ENCODE measurements around the gene BORCS5.
"Not testable (repeated sequence)": the region's sequence is repeated elsewhere in the genome, so short reads cannot be mapped to it uniquely, and the experiment has no call there.

Gene BORCS5

GRCh38 chr12:12397184-12397583 is 40.3 kb downstream of the BORCS5 start:
- DNase-seq: no peak

GRCh38 chr12:12398026-12398859 is 41.4 kb downstream of the BORCS5 start:
- no peak for DNase-seq

- DNase-seq: no peak
Observed at GRCh38 chr12:12399161-12399560, 42.3 kb downstream of the BORCS5 start.

DNA sequence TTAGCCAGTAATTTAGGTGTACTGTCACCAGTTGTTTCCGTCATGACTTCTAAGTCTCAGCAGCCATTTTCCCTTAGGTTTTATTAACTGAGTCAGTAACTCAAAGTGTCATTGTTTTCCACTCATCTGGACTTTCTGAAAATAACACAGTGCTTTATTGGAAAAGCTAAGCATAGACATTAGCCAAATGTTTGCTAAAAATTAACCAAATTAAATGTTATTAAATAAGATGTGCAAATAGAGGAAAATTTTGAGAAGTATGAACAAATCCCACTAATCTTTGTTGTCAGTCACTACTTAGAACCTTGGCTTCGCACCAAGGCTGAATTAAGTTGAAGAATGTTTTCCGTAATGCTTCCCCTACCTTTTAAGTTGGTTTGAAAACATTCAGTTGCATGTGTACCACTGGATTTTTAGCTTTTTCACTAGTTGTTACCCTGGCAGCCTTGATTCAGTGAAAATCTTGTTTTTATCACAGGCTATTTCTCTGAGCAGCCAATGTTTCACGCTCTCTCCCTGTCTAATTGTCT is 43.0 kb downstream of the BORCS5 start:
- DNase-seq: no peak

- DNase-seq: no peak
Observed at GRCh38 chr12:12400793-12401192, 43.9 kb downstream of the BORCS5 start.

GRCh38 chr12:12403264-12404248 is 46.7 kb downstream of the BORCS5 start:
- no peak for DNase-seq

GRCh38 chr12:12404297-12404696 is 47.4 kb downstream of the BORCS5 start:
- DNase-seq: no peak

- DNase-seq: no peak
Observed at GRCh38 chr12:12405882-12406281, 49.0 kb downstream of the BORCS5 start.

DNA sequence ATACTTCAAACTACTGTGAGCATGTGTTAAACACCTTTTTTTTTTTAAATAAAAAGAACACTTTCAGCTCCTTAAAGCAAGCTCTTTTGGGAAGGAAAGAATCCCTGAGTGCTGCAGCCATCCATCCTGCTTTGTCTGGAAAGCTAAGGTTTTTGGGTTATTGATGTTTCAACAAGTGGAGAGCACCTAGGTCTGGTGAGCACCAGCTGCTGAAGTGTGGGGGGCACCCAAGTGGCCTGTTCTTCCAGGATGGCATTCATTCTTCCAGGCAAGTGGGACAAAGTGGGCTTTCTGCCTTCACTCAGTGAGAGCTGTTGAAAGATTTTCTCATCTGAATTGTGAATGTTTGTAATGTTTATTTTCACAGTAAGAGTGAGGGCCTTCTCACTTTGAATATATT is 49.9 kb downstream of the BORCS5 start:
- DNase-seq: no peak

- DNase-seq: no peak
Observed at GRCh38 chr12:12408265-12408690, 51.4 kb downstream of the BORCS5 start.

DNA sequence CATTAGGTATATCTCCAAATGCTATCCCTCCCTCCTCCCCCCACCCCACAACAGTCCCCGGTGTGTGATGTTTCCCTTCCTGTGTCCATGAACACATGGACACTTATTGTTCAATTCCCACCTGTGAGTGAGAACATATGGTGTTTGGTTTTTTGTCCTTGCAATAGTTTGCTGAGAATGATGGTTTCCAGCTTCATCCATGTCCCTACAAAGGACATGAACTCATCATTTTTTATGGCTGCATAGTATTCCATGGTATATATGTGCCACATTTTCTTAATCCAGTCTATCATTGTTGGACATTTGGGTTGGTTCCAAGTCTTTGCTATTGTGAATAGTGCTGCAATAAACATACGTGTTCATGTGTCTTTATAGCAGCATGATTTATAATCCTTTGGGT is 52.5 kb downstream of the BORCS5 start:
- not testable (repeated sequence) for DNase-seq

GRCh38 chr12:12415886-12416285 is 59.0 kb downstream of the BORCS5 start:
- DNase-seq: no peak

GRCh38 chr12:12419165-12419564 is 62.3 kb downstream of the BORCS5 start:
- DNase-seq: not testable (repeated sequence)

GRCh38 chr12:12423367-12423766 is 66.5 kb downstream of the BORCS5 start:
- no peak for DNase-seq

- DNase-seq: no peak
Observed at GRCh38 chr12:12425001-12425400, 68.1 kb downstream of the BORCS5 start.

GRCh38 chr12:12425616-12426015 is 68.7 kb downstream of the BORCS5 start:
- DNase-seq: no peak

DNA sequence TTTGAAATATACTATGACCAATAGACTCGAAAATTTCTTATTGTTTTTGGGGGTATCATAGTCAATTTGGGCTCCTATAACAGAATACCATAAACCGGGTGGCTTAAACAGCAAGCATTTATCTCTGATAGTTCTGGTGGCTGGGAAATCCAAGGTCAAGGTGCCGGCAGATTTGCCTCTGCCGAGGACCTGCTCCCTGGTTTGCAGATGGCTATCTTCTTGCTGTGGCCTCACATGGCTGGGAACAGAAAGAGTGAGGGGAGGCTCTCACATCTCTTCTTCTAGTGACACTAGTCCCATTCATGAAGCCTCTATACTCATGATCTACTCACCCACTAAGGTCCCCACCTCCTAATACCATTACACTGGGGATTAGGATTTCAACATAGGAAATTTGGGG is 70.7 kb downstream of the BORCS5 start:
- DNase-seq: no peak

DNA sequence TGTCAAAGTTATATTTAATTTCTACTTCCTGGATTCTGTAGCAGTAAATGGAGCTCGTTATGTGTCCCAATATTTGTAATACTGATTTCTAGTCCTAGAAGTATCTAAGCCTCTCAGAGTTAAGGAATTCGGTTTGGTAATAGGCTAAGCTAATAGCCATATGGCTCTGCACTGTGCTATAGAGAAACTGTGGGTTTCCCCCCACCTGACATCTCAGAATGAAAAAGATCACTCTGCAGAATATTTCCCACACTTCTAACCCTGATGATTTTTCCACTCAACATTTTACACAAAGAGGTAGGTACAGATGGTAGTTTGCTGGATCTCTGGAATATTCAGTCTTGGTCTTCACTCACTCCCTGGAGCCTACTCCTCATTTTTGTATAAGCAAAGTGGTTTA is 71.2 kb downstream of the BORCS5 start:
- no peak for DNase-seq

DNA sequence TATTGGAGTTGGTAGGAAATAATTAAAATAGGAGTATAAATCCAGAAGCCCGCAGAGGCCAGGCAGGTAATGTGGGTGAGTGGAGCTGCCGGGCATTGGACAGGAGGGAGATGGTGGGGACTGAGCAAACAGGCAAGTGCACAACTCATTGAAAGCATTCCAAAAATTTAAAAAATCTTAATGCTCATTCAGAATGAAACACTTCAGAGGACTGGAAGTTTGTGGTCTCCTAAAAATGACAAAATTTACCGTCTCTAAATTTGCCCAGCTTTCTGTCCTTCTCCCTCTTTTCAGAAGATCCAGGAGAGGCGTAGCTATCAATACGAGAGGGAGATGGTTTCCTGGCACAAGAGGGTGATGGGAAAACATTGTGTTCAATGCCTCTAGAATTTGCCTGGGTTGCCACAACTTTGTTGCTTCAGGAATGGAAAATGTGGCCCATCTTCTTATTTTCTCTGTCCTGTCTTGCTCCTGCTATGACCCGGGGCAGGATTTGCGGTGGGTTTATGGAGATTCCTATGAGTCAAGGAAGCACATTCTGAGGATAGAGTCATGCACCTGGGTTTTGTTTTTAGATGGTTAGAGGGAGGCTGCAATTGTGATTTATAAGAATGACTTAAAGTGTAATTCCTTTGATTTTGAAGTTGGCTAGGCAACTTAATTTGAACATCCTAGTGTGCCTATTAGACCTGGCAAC is 72.2 kb downstream of the BORCS5 start:
- DNase-seq: no peak

DNA sequence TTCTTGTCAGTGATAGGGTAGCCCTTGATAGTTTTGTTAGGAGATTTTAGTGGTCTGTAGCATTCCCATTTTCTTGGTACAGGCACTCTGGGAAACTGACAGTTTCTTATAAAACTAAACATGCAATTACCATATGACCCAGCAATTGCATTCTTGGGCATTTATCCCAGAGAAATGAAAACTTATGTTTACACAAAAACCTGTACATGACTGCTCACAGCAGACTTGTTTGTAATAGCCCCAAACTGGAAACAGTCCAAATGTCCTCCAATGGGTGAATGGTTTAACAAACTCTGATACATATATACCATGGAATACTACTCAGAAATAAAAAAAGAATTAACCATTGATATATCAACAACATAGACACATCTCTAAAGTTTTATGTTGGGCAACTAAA is 75.5 kb downstream of the BORCS5 start:
- DNase-seq: no peak

GRCh38 chr12:12433203-12433731 is 76.4 kb downstream of the BORCS5 start:
- no peak for DNase-seq

DNA sequence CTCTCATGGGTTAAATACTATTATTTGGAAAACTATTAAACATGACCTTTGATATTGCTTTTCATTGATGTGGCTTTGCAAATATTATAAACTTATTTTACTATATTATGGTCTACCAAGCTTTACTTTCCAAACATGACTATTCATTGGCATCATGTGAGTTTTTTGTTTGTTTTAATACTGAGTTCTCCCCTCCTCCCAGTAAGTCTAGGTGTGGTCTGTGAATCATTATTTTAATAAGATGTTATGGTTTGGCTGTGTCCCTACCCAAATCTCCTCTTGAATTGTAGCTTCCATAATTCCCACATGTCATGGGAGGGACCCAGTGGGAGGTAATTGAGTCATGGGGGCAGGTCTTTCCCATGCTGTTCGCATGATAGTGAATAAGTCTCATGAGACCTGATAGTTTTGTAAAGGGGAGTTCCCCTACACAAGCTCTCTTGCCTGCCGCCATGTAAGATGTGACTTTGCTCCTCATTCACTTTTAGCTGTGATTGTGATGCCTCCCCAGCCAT is 80.0 kb downstream of the BORCS5 start:
- no peak for DNase-seq
